Fibroblast of lung (primary cell): ENCODE results near the gene ATP1B1. TPM values are rescaled to one million over a fixed set of nuclear protein-coding genes. Genes with fewer than 3 reads are reported as not detected.

Source experiments
- DNase-seq, 2 donors: peaks; one replicate each; pipeline versions ENCODE4 v3.0.0 to v3.0.0-alpha.2; 2010; ENCODE audit warnings: low read depth in 2 of 2
- H2AFZ ChIP-seq: 2 replicates; pipeline ENCODE4 v1.5.1; 2012; ENCODE audit warnings: low read length, control low read depth, inconsistent platforms
- H3K27ac ChIP-seq: 2 replicates; pipeline ENCODE4 v1.5.1; 2011; ENCODE audit warnings: low read length, control low read depth; ENCODE audit not compliant: insufficient read depth
- H3K27me3 ChIP-seq: 2 replicates; pipeline ENCODE4 v1.5.1; 2011; ENCODE audit warnings: mild to moderate bottlenecking, low read length; ENCODE audit not compliant: control insufficient read depth, insufficient read depth
- H3K36me3 ChIP-seq: 2 replicates; pipeline ENCODE4 v1.5.1; 2011; ENCODE audit warnings: low read length; ENCODE audit not compliant: control insufficient read depth, insufficient read depth
- H3K4me1 ChIP-seq: 2 replicates; pipeline ENCODE4 v1.5.1; 2011; ENCODE audit warnings: low read length; ENCODE audit not compliant: control insufficient read depth, insufficient read depth; ENCODE audit errors: extremely low read depth
- H3K4me2 ChIP-seq: 2 replicates; pipeline ENCODE4 v1.5.1; 2011; ENCODE audit warnings: low read length, control low read depth; ENCODE audit not compliant: insufficient read depth; ENCODE audit errors: extremely low read depth
- H3K4me3 ChIP-seq, 4 experiments: fragments of 200-600 bp in 1 of 4; sonication (generic) in 1 of 4; replicated peaks in 1 of 4; 2 replicates each; pipeline ENCODE4 v1.5.1; 2011 to 2016; ENCODE audit warnings: low read length in 4 of 4, low read depth in 3 of 4, mild to moderate bottlenecking in 3 of 4, control low read depth in 2 of 4, inconsistent platforms in 1 of 4, mixed read lengths in 1 of 4; ENCODE audit not compliant: insufficient read depth in 1 of 4; ENCODE audit errors: control extremely low read depth in 1 of 4
- H3K79me2 ChIP-seq: 2 replicates; pipeline ENCODE4 v1.5.1; 2012; ENCODE audit warnings: mild to moderate bottlenecking, low read length, inconsistent platforms; ENCODE audit not compliant: control insufficient read depth, insufficient read depth
- H3K9ac ChIP-seq: 2 replicates; pipeline ENCODE4 v1.5.1; 2011; ENCODE audit warnings: mild to moderate bottlenecking, low read length, control low read depth; ENCODE audit not compliant: insufficient read depth
- H3K9me3 ChIP-seq: 2 replicates; pipeline ENCODE4 v1.5.1; 2012; ENCODE audit warnings: low read depth, low read length; ENCODE audit not compliant: control insufficient read depth, insufficient read depth
- H4K20me1 ChIP-seq: 2 replicates; pipeline ENCODE4 v1.5.1; 2011; ENCODE audit warnings: low read length; ENCODE audit not compliant: control insufficient read depth, insufficient read depth; ENCODE audit errors: extremely low read depth
- EZH2 ChIP-seq: IDR thresholded peaks from 2 replicates; pipeline ENCODE4 v1.5.1; 2012; ENCODE audit warnings: low read length, control low read depth, mild to moderate bottlenecking; ENCODE audit errors: missing control alignments
- polyA plus RNA-seq, 2 donors: library from polyadenylated mRNA; depleted of rRNA in 1 of 2; stranded (reverse) in 1 of 2; unstranded in 1 of 2; fragments of >200 nt; gene quantifications; 2 replicates each; pipeline ENCODE4 v1.2.1, GENCODE V29; 2011 to 2012; ENCODE audit warnings: missing spikeins in 1 of 2
- total RNA-seq: library from RNA; depleted of rRNA; stranded (reverse); fragments of >200 nt; gene quantifications from 2 replicates; pipeline ENCODE4 v1.2.1, GENCODE V29; 2014
- TF ChIP-seq, protein P1 (sequence below), 2 donors: IDR thresholded peaks in 1 of 2; conservative IDR thresholded peaks in 1 of 2; 1 replicate in 1 of 2; 2 replicates in 1 of 2; pipeline ENCODE4 v1.5.1; 2011 to 2012; ENCODE audit warnings: low read length in 2 of 2, control low read depth in 1 of 2, inconsistent platforms in 1 of 2, low read depth in 1 of 2, mild to moderate bottlenecking in 1 of 2

The ATP1B1 gene
- total and polyA plus RNA-seq, 2 donors (not counting 1 experiment from before 2014, with no cell fraction given) = 21.1 to 37.9 TPM

DNA sequence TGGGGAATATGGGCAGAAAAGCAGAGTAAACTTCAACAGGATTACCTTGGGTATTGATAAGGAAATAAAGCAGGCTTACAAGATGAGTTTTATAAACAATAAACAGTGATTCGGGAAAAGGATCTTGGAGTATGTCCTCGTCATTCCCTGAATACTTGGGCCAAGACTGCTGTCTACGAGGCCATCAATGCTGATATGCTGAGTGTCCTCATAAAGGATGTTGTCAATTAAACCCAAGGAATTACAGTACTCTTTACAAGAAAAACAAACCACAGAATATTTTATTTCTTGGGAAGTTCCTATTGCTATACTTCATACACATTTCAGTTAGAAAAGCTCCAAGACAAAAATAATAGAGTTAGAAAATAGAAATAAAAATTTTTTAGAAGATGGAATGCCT lies 34.9 kb downstream of the ATP1B1 start:
- Histone ChIP-seq H3K4me3 (no peak overlapping the region), H3K27me3 (no peaks in the 10 kb centered on the region), H3K79me2 (no peaks in the 10 kb centered on the region), H3K27ac (no peak overlapping the region), H3K9me3 (no peaks in the 10 kb centered on the region), H4K20me1 (no peaks in the 10 kb centered on the region), H2AFZ (no peak overlapping the region), H3K4me1 (no peaks in the 10 kb centered on the region), H3K4me2 (no peak overlapping the region), H3K36me3 (no peaks in the 10 kb centered on the region), H3K9ac (no peak overlapping the region)
- peak in 1 of 2 donors; percentile 28 for DNase-seq
- TF ChIP-seq, protein P1, sequence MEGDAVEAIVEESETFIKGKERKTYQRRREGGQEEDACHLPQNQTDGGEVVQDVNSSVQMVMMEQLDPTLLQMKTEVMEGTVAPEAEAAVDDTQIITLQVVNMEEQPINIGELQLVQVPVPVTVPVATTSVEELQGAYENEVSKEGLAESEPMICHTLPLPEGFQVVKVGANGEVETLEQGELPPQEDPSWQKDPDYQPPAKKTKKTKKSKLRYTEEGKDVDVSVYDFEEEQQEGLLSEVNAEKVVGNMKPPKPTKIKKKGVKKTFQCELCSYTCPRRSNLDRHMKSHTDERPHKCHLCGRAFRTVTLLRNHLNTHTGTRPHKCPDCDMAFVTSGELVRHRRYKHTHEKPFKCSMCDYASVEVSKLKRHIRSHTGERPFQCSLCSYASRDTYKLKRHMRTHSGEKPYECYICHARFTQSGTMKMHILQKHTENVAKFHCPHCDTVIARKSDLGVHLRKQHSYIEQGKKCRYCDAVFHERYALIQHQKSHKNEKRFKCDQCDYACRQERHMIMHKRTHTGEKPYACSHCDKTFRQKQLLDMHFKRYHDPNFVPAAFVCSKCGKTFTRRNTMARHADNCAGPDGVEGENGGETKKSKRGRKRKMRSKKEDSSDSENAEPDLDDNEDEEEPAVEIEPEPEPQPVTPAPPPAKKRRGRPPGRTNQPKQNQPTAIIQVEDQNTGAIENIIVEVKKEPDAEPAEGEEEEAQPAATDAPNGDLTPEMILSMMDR (conservative IDR thresholded peaks at IDR 0.05 in 1 of 2, IDR thresholded peaks at IDR 0.05 in 1 of 2; ENCODE audit: low read depth in 1 of 2, low read length in 2 of 2) = no peak
- TF ChIP-seq EZH2 = no peak

DNA sequence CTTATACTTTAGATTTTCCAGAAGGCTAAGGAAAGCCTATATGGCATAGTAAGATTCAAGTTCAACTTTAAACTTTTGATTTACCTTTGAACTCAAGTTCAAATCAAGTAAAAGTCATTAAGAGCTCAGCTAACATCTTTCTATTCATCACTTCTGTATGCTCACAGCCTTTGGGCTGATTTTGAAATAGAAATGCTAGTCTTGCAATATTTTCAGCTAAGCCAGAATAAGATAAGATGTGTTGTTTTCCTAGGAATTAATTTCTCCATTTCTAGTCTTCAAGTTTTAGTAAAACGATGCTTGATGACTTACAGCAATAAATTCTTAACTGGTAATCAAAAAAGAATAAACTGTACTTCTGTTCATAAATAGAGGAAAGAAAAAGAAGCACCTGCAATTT lies 35.6 kb downstream of the ATP1B1 start:
- no peaks in the 10 kb centered on the region for H3K79me2 ChIP-seq
- TF ChIP-seq, protein P1 (conservative IDR thresholded peaks at IDR 0.05 in 1 of 2, IDR thresholded peaks at IDR 0.05 in 1 of 2; ENCODE audit: low read depth in 1 of 2, low read length in 2 of 2) = no peak
- TF ChIP-seq EZH2 = no peak
- no peaks in the 10 kb centered on the region for H3K36me3 ChIP-seq
- H3K27me3 ChIP-seq = no peaks in the 10 kb centered on the region
- H2AFZ ChIP-seq = no peak overlapping the region
- H3K9ac ChIP-seq = no peak overlapping the region
- no peaks in the 10 kb centered on the region for H4K20me1 ChIP-seq
- H3K4me2 ChIP-seq = no peak overlapping the region
- no peak overlapping the region for H3K4me3 ChIP-seq
- no peaks in the 10 kb centered on the region for H3K9me3 ChIP-seq
- H3K27ac ChIP-seq = no peak overlapping the region
- no peaks in the 10 kb centered on the region for H3K4me1 ChIP-seq
- DNase-seq = no peak

DNA sequence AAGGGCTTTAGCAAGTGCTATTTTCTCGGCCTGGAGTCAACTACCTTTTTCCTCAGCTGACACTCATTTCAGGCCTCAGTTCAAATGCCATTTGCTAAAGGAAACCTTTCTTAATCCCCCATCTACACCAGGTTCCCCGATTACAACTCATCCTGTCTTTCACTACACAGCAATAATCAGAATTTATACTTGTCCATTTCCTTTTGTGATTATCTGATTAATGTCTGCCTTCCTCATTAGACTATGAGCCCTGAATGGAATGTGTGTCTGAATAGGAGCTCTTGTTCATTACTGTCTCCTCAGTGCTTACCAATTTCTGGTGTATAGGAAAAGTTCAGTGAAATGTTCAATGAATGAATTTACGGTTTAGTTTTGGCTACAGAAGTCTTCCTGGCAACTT lies 36.9 kb downstream of the ATP1B1 start:
- no peak for TF ChIP-seq EZH2
- TF ChIP-seq, protein P1 (conservative IDR thresholded peaks at IDR 0.05 in 1 of 2, IDR thresholded peaks at IDR 0.05 in 1 of 2; ENCODE audit: low read depth in 1 of 2, low read length in 2 of 2) = no peak
- Histone ChIP-seq H3K9ac (no peak overlapping the region), H3K27me3 (no peaks in the 10 kb centered on the region), H3K36me3 (no peaks in the 10 kb centered on the region), H3K4me1 (no peaks in the 10 kb centered on the region), H3K9me3 (no peaks in the 10 kb centered on the region), H3K79me2 (no peaks in the 10 kb centered on the region), H3K4me2 (no peak overlapping the region), H3K27ac (no peak overlapping the region), H3K4me3 (no peak overlapping the region), H2AFZ (no peak overlapping the region), H4K20me1 (no peaks in the 10 kb centered on the region)
- no peak for DNase-seq
